Measurements from ENCODE around the gene GSX2. TPM values are rescaled to one million over a fixed set of nuclear protein-coding genes. Genes with fewer than 3 reads are reported as not detected.
A peak's percentile ranks its signal among the peaks of the same experiment; 100 is the strongest.

Gene GSX2
- total RNA-seq, 2 experiments from 2014 or later: not detected

- Mint-ChIP-seq H3K9me3 (no peaks in the 10 kb centered on the region), H3K4me3 (peak overlapping the region; percentile 63), H3K36me3 (ENCODE audit: low read depth) (peaks cover 40% of the 10 kb centered on the region), H3K27ac (peak overlapping the region; percentile 90), H3K4me1 (ENCODE audit: low read depth) (peaks cover 71% of the 10 kb centered on the region), H3K27me3 (no peaks in the 10 kb centered on the region)
- no peaks in the 10 kb centered on the region for H3K9me3 ChIP-seq (ENCODE audit: control insufficient read depth in 1 of 2, insufficient read depth in 1 of 2, low read length in 2 of 2)
- H3K27me3 ChIP-seq (ENCODE audit: control insufficient read depth in 1 of 2, insufficient read depth in 2 of 2, low read length in 2 of 2): no peaks in the 10 kb centered on the region
- peaks cover 18% of the 10 kb centered on the region for H3K4me1 ChIP-seq (ENCODE audit: insufficient read depth, low read length)
- CTCF ChIA-PET: interaction anchor here (1.3 to 1.9 kb wide), 2 partner anchors 8 to 48 kb away, joined by 3 to 6 read pairs; no protein-coding TSS in a partner anchor
- POLR2A ChIA-PET: interaction anchor here (0.6 to 2.6 kb wide), 2 partner anchors 37 to 1350 kb away, joined by 3 to 10 read pairs; partner anchors contain the start of gene GSX2
- no peak overlapping the region for H3K4me3 ChIP-seq (ENCODE audit: low read length)
- no peaks in the 10 kb centered on the region for H3K36me3 ChIP-seq (ENCODE audit: insufficient read depth, low read length)
- no peak for TF ChIP-seq CTCF (IDR thresholded peaks at IDR 0.05)
- intact Hi-C loops (cut with DNase I, micrococcal nuclease): loop anchor here in 1 of 2 experiments (5.0 to 10.0 kb wide), 2 partner anchors 35 to 1893 kb away; no protein-coding TSS in a partner anchor
- no peak overlapping the region for H3K27ac ChIP-seq (ENCODE audit: low read depth in 1 of 2, low read length in 2 of 2)
- no peak for ATAC-seq (ENCODE audit: poor library complexity)
- no peak for DNase-seq
These were observed 38.1 kb upstream of the GSX2 start for GRCh38 chr4:54061873-54062272.

DNA sequence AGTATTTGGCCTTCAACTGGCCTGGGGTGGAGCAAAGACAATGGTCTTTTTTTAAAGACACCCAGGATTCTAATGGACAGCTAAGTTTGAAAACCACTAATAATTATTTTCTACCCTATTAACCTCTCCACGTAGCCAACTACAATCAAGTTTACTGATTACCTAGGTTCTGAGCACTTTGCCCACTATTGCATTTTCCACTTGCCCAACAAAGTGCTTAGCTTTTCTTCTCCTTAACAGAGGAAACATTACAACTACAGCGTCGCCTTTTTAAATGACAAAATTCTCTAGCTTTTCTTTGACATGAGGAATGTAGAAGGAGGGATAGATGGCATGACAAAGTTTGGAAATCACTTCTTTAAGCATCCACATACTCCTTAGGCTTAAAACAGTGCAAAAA, 37.6 kb upstream of the GSX2 start:
- H3K4me3 Mint-ChIP-seq: peak overlapping the region; percentile 97
- H3K4me1 Mint-ChIP-seq (ENCODE audit: low read depth): peaks cover 68% of the 10 kb centered on the region
- peaks cover 40% of the 10 kb centered on the region for H3K36me3 Mint-ChIP-seq (ENCODE audit: low read depth)
- H3K27me3 ChIP-seq (ENCODE audit: control insufficient read depth in 1 of 2, insufficient read depth in 2 of 2, low read length in 2 of 2): no peaks in the 10 kb centered on the region
- H3K4me3 ChIP-seq (ENCODE audit: low read length): peak overlapping the region; percentile 89
- H3K36me3 ChIP-seq (ENCODE audit: insufficient read depth, low read length): no peaks in the 10 kb centered on the region
- intact Hi-C loops (cut with DNase I, micrococcal nuclease): loop anchor here in 1 of 2 experiments (5.0 to 10.0 kb wide), 2 partner anchors 35 to 1892 kb away; no protein-coding TSS in a partner anchor
- ChIA-PET POLR2A (interaction anchor here (0.6 to 2.6 kb wide), 4 partner anchors 31 to 1350 kb away, joined by 3 to 10 read pairs (median 6); partner anchors contain the start of gene GSX2), CTCF (interaction anchor here (1.3 to 1.9 kb wide), 2 partner anchors 9 to 49 kb away, joined by 3 to 6 read pairs; no protein-coding TSS in a partner anchor)
- H3K27ac Mint-ChIP-seq: peak overlapping the region; percentile 90
- no peaks in the 10 kb centered on the region for H3K9me3 Mint-ChIP-seq
- no peak overlapping the region for H3K27ac ChIP-seq (ENCODE audit: low read depth in 1 of 2, low read length in 2 of 2)
- ATAC-seq (ENCODE audit: poor library complexity) (no peak), DNase-seq (no peak)
- no peaks in the 10 kb centered on the region for H3K27me3 Mint-ChIP-seq
- no peak for TF ChIP-seq CTCF (IDR thresholded peaks at IDR 0.05)
- H3K4me1 ChIP-seq (ENCODE audit: insufficient read depth, low read length): peaks cover 13% of the 10 kb centered on the region
- H3K9me3 ChIP-seq (ENCODE audit: control insufficient read depth in 1 of 2, insufficient read depth in 1 of 2, low read length in 2 of 2): no peaks in the 10 kb centered on the region

GRCh38 chr4:54063229-54063628, 36.7 kb upstream of the GSX2 start:
- Histone ChIP-seq H3K27me3 (ENCODE audit: control insufficient read depth in 1 of 2, insufficient read depth in 2 of 2, low read length in 2 of 2) (no peaks in the 10 kb centered on the region), H3K4me3 (ENCODE audit: low read length) (peak overlapping the region; percentile 89), H3K9me3 (ENCODE audit: control insufficient read depth in 1 of 2, insufficient read depth in 1 of 2, low read length in 2 of 2) (no peaks in the 10 kb centered on the region), H3K36me3 (ENCODE audit: insufficient read depth, low read length) (no peaks in the 10 kb centered on the region), H3K4me1 (ENCODE audit: insufficient read depth, low read length) (peaks cover 12% of the 10 kb centered on the region), H3K27ac (ENCODE audit: low read depth in 1 of 2, low read length in 2 of 2) (peak overlapping the region; percentile 88 to 99)
- peak overlapping the region; percentile 97 for H3K4me3 Mint-ChIP-seq
- no peak for TF ChIP-seq CTCF (IDR thresholded peaks at IDR 0.05)
- CTCF ChIA-PET: interaction anchor here (1.3 to 1.9 kb wide), 2 partner anchors 9 to 50 kb away, joined by 3 to 6 read pairs; no protein-coding TSS in a partner anchor
- ATAC-seq (ENCODE audit: poor library complexity) (no peak), DNase-seq (peak in 3 of 14 experiments; percentile 14 to 52 (median 46))
- intact Hi-C loops (cut with DNase I, micrococcal nuclease): loop anchor here in 1 of 2 experiments (5.0 to 10.0 kb wide), 2 partner anchors 36 to 1892 kb away; no protein-coding TSS in a partner anchor
- H3K4me1 Mint-ChIP-seq (ENCODE audit: low read depth): peaks cover 62% of the 10 kb centered on the region
- POLR2A ChIA-PET: interaction anchor here (0.6 to 2.6 kb wide), 8 partner anchors 30 to 697 kb away, joined by 3 to 10 read pairs (median 4); partner anchors contain the start of gene GSX2
- H3K27ac Mint-ChIP-seq: peak overlapping the region; percentile 90
- no peaks in the 10 kb centered on the region for H3K9me3 Mint-ChIP-seq
- H3K36me3 Mint-ChIP-seq (ENCODE audit: low read depth): peaks cover 37% of the 10 kb centered on the region
- H3K27me3 Mint-ChIP-seq: no peaks in the 10 kb centered on the region
